Kidney (tissue), 14 donors: Measurements from ENCODE around the gene TMEM198. TPM values are rescaled to one million over a fixed set of nuclear protein-coding genes. Genes with fewer than 3 reads are reported as not detected.
A peak's percentile ranks its signal among the peaks of the same experiment; 100 is the strongest.

ENCODE experiments used
- DNase-seq, 5 donors: peaks; one replicate each; pipeline ENCODE4 v3.0.0-alpha.2; 2013 to 2020
- FAIRE-seq: peaks from 2 replicates; lab custom pipeline; 2012; peaks lifted over from hg19 to GRCh38; lab: Jason Lieb, UNC
- H3K27ac ChIP-seq, 2 donors: one replicate each; pipeline ENCODE4 v1.7.0; 2013; ENCODE audit warnings: low read depth in 2 of 2, low read length in 2 of 2, inconsistent platforms in 1 of 2
- H3K27me3 ChIP-seq: one replicate; pipeline ENCODE4 v1.7.1; 2013; ENCODE audit warnings: low read length, inconsistent platforms; ENCODE audit not compliant: control insufficient read depth, insufficient read depth
- H3K36me3 ChIP-seq, 3 donors: one replicate each; pipeline versions ENCODE4 v1.7.0 to v1.7.1; 2013; ENCODE audit warnings: low read length in 3 of 3, control low read depth in 1 of 3, inconsistent platforms in 1 of 3; ENCODE audit not compliant: insufficient read depth in 3 of 3, control insufficient read depth in 2 of 3
- H3K4me1 ChIP-seq, 3 donors: one replicate each; pipeline versions ENCODE4 v1.7.0 to v1.7.1; 2013; ENCODE audit warnings: low read length in 3 of 3, inconsistent platforms in 1 of 3, low read depth in 1 of 3; ENCODE audit not compliant: control insufficient read depth in 2 of 3, insufficient read depth in 2 of 3
- H3K4me3 ChIP-seq, 3 donors: one replicate each; pipeline versions ENCODE4 v1.7.0 to v1.8.1; 2013; ENCODE audit warnings: low read length in 3 of 3, control low read depth in 1 of 3, inconsistent platforms in 1 of 3
- H3K9ac ChIP-seq, 3 donors: one replicate each; pipeline versions ENCODE4 v1.7.0 to v1.7.1; 2013; ENCODE audit warnings: low read length in 3 of 3, control low read depth in 1 of 3, inconsistent platforms in 1 of 3
- H3K9me3 ChIP-seq, 3 donors: one replicate each; pipeline versions ENCODE4 v1.7.0 to v1.7.1; 2013; ENCODE audit warnings: low read length in 3 of 3, control low read depth in 1 of 3, inconsistent platforms in 1 of 3; ENCODE audit not compliant: control insufficient read depth in 2 of 3, insufficient read depth in 1 of 3
- CTCF ChIP-seq: IDR thresholded peaks from 3 replicates; pipeline ENCODE4 v1.5.1; 2012; ENCODE audit warnings: mild to moderate bottlenecking, moderate library complexity, borderline replicate concordance; ENCODE audit not compliant: insufficient read depth; ENCODE audit errors: extremely low read depth
- intact Hi-C: fragments of 100-400 bp; cut with DNase I; formaldehyde crosslinking; loops from one replicate; pipeline ENCODE4 v1.11.1; 2022
- polyA plus RNA-seq: library from polyadenylated mRNA; stranded (reverse); fragments of 350-450 nt; fragmentation: Illumina TruSeq; extraction: RNeasy Lipid Tissue Mini Kit (QIAGEN cat#74804); gene quantifications from one replicate; pipeline ENCODE4 v1.2.3, GENCODE V29; 2014; ENCODE audit warnings: low read depth, low replicate concordance; ENCODE audit not compliant: insufficient read depth
- total RNA-seq: library from RNA; stranded (reverse); fragmentation: NEBNext Ultra II Directional; extraction: Animal tissue kit (Norgen Biotek cat#: 25700); gene quantifications from one replicate; pipeline ENCODE4 v1.2.1, GENCODE V29; 2021
- donor health status: control.
- donor health status: control.
- donor health status: control.
- donor health status: control.
- donor health status: control.
- donor health status: DM: yes; HTN: yes; CAD: no.
- donor health status: Normal renal cell carcinoma (clear cell type).

TMEM198 gene
- total and polyA plus RNA-seq, 2 donors from 2014 or later: 4.2 to 4.5 TPM

DNA sequence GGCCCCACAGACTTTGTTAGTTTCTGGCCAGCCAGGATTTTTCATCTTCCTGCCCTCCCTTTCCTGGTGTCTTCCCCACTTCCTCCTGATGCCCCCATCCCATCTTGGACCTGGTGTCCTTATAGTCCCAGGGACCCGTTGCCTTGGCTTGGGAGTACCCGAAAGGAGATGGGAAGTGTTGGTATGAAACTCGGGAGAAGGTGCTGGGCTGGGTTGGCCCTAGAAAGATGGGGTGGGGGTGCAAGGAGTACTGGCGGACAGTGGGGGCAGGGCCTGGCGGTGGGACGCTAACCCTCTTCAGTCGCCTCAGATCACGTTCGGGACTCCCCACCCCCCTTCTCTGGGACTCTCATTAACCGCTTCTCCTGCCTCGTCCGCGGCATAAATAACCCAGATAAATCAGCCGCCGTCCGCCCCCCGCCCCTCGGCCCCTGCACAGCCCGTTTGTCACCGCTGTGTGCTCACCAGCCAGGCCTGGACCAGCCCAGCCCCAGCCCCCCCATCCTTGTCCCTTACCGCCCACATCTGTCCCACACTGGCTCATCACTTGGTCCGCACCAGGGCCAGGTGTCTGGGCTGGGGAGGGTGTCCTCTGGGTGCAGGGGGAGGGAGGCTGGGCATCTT, 33.2 kb upstream of the TMEM198 start:
- TF ChIP-seq CTCF: no peak
- H3K27me3 ChIP-seq: no peaks in the 10 kb centered on the region
- no peak for FAIRE-seq
- peaks cover 0 to 7% (median 3%) of the 10 kb centered on the region in 3 donors for H3K4me1 ChIP-seq
- H3K36me3 ChIP-seq: no peaks in the 10 kb centered on the region
- H3K9ac ChIP-seq: no peak overlapping the region
- H3K4me3 ChIP-seq: no peak overlapping the region
- H3K9me3 ChIP-seq: no peaks in the 10 kb centered on the region
- intact Hi-C loops: no loop called here
- H3K27ac ChIP-seq: no peak overlapping the region
- DNase-seq: peak; percentile 36 to 77 (median 46)

DNA sequence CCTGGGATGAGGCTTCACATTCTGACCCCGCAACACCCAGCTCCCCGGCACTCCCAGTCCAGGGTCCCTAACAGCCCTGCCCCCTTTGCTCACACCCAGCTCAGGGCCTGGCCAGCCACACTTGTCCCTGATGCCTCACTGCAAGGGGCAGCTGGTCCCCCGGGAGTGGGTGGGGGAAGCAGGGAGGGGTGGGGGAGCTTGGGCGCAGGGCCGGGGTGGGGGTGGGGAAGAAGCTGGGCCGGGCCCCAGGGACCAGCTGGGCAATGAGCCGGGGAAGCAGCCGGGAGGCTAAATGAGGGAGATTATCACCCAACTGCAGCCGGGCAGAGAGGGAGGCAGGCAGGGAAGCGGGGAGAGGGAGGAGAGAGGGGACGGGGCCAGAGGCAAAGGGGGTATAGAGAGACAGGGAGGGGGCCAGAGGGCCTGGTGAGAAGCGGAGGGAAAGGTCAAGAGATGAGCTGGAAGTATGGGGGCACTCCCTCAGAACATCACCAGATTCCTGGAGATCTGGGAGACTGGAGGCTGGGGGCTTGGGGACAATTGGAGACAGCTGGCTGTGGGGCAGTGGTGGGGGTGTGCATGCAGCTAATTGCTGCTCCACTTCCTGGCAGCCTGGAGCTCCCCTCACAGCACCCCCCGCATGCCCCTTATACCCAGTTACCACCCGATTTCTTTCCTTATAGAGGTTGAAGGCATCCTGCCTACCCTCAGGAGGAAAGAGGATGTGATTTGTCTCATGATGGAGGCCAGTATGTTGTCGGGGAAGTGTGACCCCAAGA, 32.1 kb upstream of the TMEM198 start:
- FAIRE-seq: no peak
- H3K4me1 ChIP-seq: peaks cover 0 to 7% (median 3%) of the 10 kb centered on the region in 3 donors

GRCh38 chr2:219512524-219513216, 31.2 kb upstream of the TMEM198 start:
- TF ChIP-seq CTCF: no peak
- H3K36me3 ChIP-seq: no peaks in the 10 kb centered on the region
- H3K27ac ChIP-seq: no peak overlapping the region
- no peak for FAIRE-seq
- intact Hi-C loops: no loop called here
- no peak for DNase-seq
- no peak overlapping the region for H3K9ac ChIP-seq
- H3K27me3 ChIP-seq: no peaks in the 10 kb centered on the region
- H3K9me3 ChIP-seq: no peaks in the 10 kb centered on the region
- peaks cover 0 to 7% (median 0%) of the 10 kb centered on the region in 3 donors for H3K4me1 ChIP-seq
- H3K4me3 ChIP-seq: no peak overlapping the region

More for the DNA sequence above, 32.1 kb upstream of the TMEM198 start:
- no peaks in the 10 kb centered on the region for H3K9me3 ChIP-seq
- no peak for TF ChIP-seq CTCF
- no peak overlapping the region for H3K27ac ChIP-seq
- H3K36me3 ChIP-seq: no peaks in the 10 kb centered on the region
- intact Hi-C loops: no loop called here
- no peaks in the 10 kb centered on the region for H3K27me3 ChIP-seq
- H3K9ac ChIP-seq: no peak overlapping the region
- DNase-seq: peak; percentile 38 to 77 (median 56)
- no peak overlapping the region for H3K4me3 ChIP-seq
